ENCODE results near the gene TFPI.
"Not testable (repeated sequence)": the region's sequence is repeated elsewhere in the genome, so short reads cannot be mapped to it uniquely, and the experiment has no call there.

GRCh38 chr2:187514235-187514829 is 39.9 kb downstream of the TFPI start:
- TF ChIP-seq EZH2 (IDR thresholded peaks at IDR 0.05; ENCODE audit: low read length, missing control alignments); CTCF (conservative IDR thresholded peaks at IDR 0.05 in 1 of 2, IDR thresholded peaks at IDR 0.05 in 1 of 2; ENCODE audit: low read depth in 1 of 2, low read length in 2 of 2): not testable (repeated sequence)

Data from fibroblast of lung (primary cell).